SK-N-MC (cell line): ENCODE results near the gene ESR1.

Experiments used
- DNase-seq: peaks from one replicate; pipeline ENCODE4 v3.0.0-alpha.2; 2011; ENCODE audit warnings: low read depth, low spot score
- H3K27ac ChIP-seq: fragments of 200-600 bp; sonication (generic); 2 replicates; pipeline ENCODE4 v1.5.1; 2016; ENCODE audit warnings: mixed run types
- H3K36me3 ChIP-seq: fragments of 200-600 bp; sonication (generic); 2 replicates; pipeline ENCODE4 v1.6.1; 2017; ENCODE audit warnings: antibody characterized with exemption, low read length, mixed read lengths; ENCODE audit not compliant: insufficient read depth
- H3K4me3 ChIP-seq: fragments of 200-600 bp; sonication (generic); 2 replicates; pipeline ENCODE4 v1.5.1; 2016
- H3K9ac ChIP-seq: fragments of 200-600 bp; sonication (generic); 2 replicates; pipeline ENCODE4 v1.8.0; 2017; ENCODE audit warnings: mixed run types, mixed read lengths; ENCODE audit not compliant: insufficient read length
- H3K9me3 ChIP-seq: fragments of 200-600 bp; sonication (generic); 2 replicates; pipeline ENCODE4 v1.6.1; 2017; ENCODE audit warnings: low read depth, mild to moderate bottlenecking, antibody characterized with exemption, low read length, moderate library complexity, mixed read lengths
- EZH2 ChIP-seq: fragments of 200-600 bp; sonication (generic); IDR thresholded peaks from one replicate; pipeline ENCODE4 v1.6.1; 2017; ENCODE audit warnings: antibody characterized with exemption
- FOXP2 ChIP-seq: optimal IDR thresholded peaks from 2 replicates; pipeline ENCODE3; 2011; ENCODE audit warnings: mild to moderate bottlenecking, moderate library complexity; ENCODE audit not compliant: insufficient read depth; ENCODE audit errors: extremely low read length, control extremely low read depth
- POLR2AphosphoS5 ChIP-seq: IDR thresholded peaks from 2 replicates; pipeline ENCODE4 v1.6.1; 2012; ENCODE audit warnings: mild to moderate bottlenecking, low read depth, low read length, borderline replicate concordance

The ESR1 gene

GRCh38 chr6:151773382-151773781 is 34.1 kb upstream of the ESR1 start:
- no peaks in the 10 kb centered on the region for H3K9me3 ChIP-seq
- H3K36me3 ChIP-seq, result no peaks in the 10 kb centered on the region
- no peak overlapping the region for H3K4me3 ChIP-seq
- TF ChIP-seq FOXP2, result no peak
- no peak for TF ChIP-seq POLR2AphosphoS5
- TF ChIP-seq EZH2, result no peak
- no peak overlapping the region for H3K27ac ChIP-seq
- H3K9ac ChIP-seq, result no peak overlapping the region
- DNase-seq, result no peak

GRCh38 chr6:151782560-151782959 is 24.9 kb upstream of the ESR1 start:
- Histone ChIP-seq H3K4me3 (no peak overlapping the region), H3K36me3 (no peaks in the 10 kb centered on the region), H3K9ac (no peak overlapping the region), H3K27ac (no peak overlapping the region), H3K9me3 (no peaks in the 10 kb centered on the region)
- TF ChIP-seq POLR2AphosphoS5, result no peak
- no peak for TF ChIP-seq EZH2
- TF ChIP-seq FOXP2, result no peak
- no peak for DNase-seq

- TF ChIP-seq EZH2, result no peak
- TF ChIP-seq FOXP2, result no peak
- no peak for TF ChIP-seq POLR2AphosphoS5
- no peak overlapping the region for H3K9ac ChIP-seq
- H3K9me3 ChIP-seq, result no peaks in the 10 kb centered on the region
- no peak overlapping the region for H3K27ac ChIP-seq
- DNase-seq, result no peak
- no peaks in the 10 kb centered on the region for H3K36me3 ChIP-seq
- no peak overlapping the region for H3K4me3 ChIP-seq
Observed at GRCh38 chr6:151783692-151784091, 23.8 kb upstream of the ESR1 start.

DNA sequence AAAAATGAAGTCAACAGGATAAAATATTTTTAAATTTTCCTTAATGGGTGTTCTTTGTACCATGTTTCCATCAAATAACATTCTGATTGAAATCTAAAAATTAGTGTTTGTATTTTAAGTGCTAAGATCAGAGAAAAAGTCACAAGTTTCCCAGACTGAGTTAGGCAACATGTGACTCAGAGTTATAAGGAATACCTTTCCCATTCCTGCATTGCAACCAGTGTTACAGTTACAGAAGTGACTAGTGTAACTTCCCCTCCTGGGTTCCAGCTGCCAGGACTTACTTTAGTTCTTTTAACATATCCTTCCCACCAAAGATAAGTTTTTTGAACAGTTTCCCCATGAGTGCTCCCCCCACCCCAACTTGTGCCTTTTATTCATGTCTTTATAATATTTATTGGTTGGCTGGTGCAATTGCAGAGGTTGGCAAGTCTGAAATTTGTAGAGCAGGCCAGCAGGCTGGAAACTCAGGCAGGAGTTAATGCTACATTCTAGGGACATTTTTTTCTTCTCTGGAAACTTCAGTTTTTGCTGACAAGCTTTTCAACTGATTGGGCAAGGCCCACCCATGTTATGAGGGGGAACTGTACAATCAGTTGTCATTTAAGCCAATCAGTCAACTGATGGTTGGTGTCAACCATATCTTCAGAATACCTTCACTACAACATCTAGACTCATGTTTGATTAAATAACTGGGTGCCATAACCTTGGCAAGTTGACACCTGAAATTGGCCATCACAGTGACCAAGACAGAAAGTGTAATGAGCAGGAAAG is 22.9 kb upstream of the ESR1 start:
- H3K9ac ChIP-seq, result no peak overlapping the region
- no peak for DNase-seq
- TF ChIP-seq POLR2AphosphoS5 (no peak), EZH2 (no peak)
- no peaks in the 10 kb centered on the region for H3K36me3 ChIP-seq
- H3K9me3 ChIP-seq, result no peaks in the 10 kb centered on the region
- H3K4me3 ChIP-seq, result no peak overlapping the region
- H3K27ac ChIP-seq, result no peak overlapping the region

- Histone ChIP-seq H3K27ac (no peak overlapping the region), H3K36me3 (no peaks in the 10 kb centered on the region), H3K9me3 (no peaks in the 10 kb centered on the region), H3K4me3 (no peak overlapping the region), H3K9ac (no peak overlapping the region)
- DNase-seq, result no peak
- TF ChIP-seq FOXP2, result no peak
- no peak for TF ChIP-seq POLR2AphosphoS5
- no peak for TF ChIP-seq EZH2
Observed at GRCh38 chr6:151796842-151797530, 10.5 kb upstream of the ESR1 start.

- Histone ChIP-seq H3K36me3 (no peaks in the 10 kb centered on the region), H3K9me3 (no peaks in the 10 kb centered on the region), H3K27ac (no peak overlapping the region), H3K9ac (no peak overlapping the region), H3K4me3 (no peak overlapping the region)
- TF ChIP-seq POLR2AphosphoS5 (no peak), EZH2 (no peak), FOXP2 (no peak)
- no peak for DNase-seq
Observed at GRCh38 chr6:151803743-151804142, 3.7 kb upstream of the ESR1 start.

- Histone ChIP-seq H3K9ac (no peak overlapping the region), H3K36me3 (no peaks in the 10 kb centered on the region), H3K4me3 (no peak overlapping the region), H3K27ac (no peak overlapping the region), H3K9me3 (no peaks in the 10 kb centered on the region)
- no peak for DNase-seq
- no peak for TF ChIP-seq POLR2AphosphoS5
- no peak for TF ChIP-seq EZH2
- TF ChIP-seq FOXP2, result no peak
Observed at GRCh38 chr6:151804585-151805285, 2.7 kb upstream of the ESR1 start.

DNA sequence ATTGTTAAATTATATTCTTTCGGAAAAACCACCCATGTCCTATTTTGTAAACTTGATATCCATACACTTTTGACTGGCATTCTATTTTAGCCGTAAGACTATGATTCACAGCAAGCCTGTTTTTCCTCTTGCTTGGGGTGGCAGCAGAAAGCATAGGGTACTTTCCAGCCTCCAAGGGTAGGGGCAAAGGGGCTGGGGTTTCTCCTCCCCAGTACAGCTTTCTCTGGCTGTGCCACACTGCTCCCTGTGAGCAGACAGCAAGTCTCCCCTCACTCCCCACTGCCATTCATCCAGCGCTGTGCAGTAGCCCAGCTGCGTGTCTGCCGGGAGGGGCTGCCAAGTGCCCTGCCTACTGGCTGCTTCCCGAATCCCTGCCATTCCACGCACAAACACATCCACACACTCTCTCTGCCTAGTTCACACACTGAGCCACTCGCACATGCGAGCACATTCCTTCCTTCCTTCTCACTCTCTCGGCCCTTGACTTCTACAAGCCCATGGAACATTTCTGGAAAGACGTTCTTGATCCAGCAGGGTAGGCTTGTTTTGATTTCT is 2.1 kb upstream of the ESR1 start:
- H3K9ac ChIP-seq, result no peak overlapping the region
- DNase-seq, result no peak
- TF ChIP-seq POLR2AphosphoS5, result no peak
- TF ChIP-seq EZH2, result no peak
- TF ChIP-seq FOXP2, result no peak
- H3K36me3 ChIP-seq, result no peaks in the 10 kb centered on the region
- H3K27ac ChIP-seq, result no peak overlapping the region
- H3K4me3 ChIP-seq, result no peak overlapping the region
- no peaks in the 10 kb centered on the region for H3K9me3 ChIP-seq
